GM12878 (cell line): ENCODE data around the gene NEB. TPM values are rescaled to one million over a fixed set of nuclear protein-coding genes. Genes with fewer than 3 reads are reported as not detected.

Experiments used
- ATAC-seq: fragments of 200-7000 bp; cut with Tn5 transposase; 3 replicates; pipeline ENCODE4 v1.9.1; 2020; ENCODE audit warnings: mild to moderate bottlenecking, moderate library complexity
- BruUV-seq: library from RNA; stranded (reverse); fragments of 400-500 nt; replicated peaks from 2 replicates; lab custom pipeline; 2021; lab: Mats Ljungman, UMichigan
- CTCF ChIA-PET: fragments of 300-600 bp; sonication (Branson Sonifier 250); formaldehyde crosslinking; extraction: SDS; loops from one replicate; lab custom pipeline; 2021; ENCODE audit warnings: inconsistent platforms; lab: Yijun Ruan, JAX
- POLR2A ChIA-PET: fragments of 350-600 bp; formaldehyde crosslinking; extraction: SDS; loops from one replicate; lab custom pipeline; 2021; ENCODE audit warnings: inconsistent platforms; lab: Charles Lee
- RAD21 ChIA-PET: fragments of 300-600 bp; sonication (Branson Sonifier 250); formaldehyde crosslinking; loops from one replicate; lab custom pipeline; 2023; ENCODE audit warnings: antibody characterized with exemption; ENCODE audit not compliant: unreplicated experiment; lab: Charles Lee
- SMC1A ChIA-PET: fragments of 300-600 bp; sonication (Branson Sonifier 250); formaldehyde crosslinking; loops from one replicate; lab custom pipeline; 2023; ENCODE audit not compliant: unreplicated experiment, uncharacterized antibody; lab: Charles Lee
- DNase-seq: peaks from one replicate; pipeline ENCODE4 v3.0.0-alpha.2; 2011; ENCODE audit warnings: low read depth, low spot score
- FAIRE-seq: peaks from 3 replicates; lab custom pipeline; 2011; peaks lifted over from hg19 to GRCh38; lab: Jason Lieb, UNC
- H2AFZ ChIP-seq: 2 replicates; pipeline ENCODE4 v1.6.0; 2011; ENCODE audit warnings: low read depth, low read length, control low read depth; ENCODE audit not compliant: control insufficient read depth
- H3K27ac ChIP-seq: 2 replicates; pipeline ENCODE4 v1.5.1; 2011; ENCODE audit warnings: control low read depth; ENCODE audit not compliant: control insufficient read depth, insufficient read depth
- H3K27me3 ChIP-seq, 2 experiments: replicated peaks in 1 of 2; 2 replicates each; pipeline versions ENCODE4 v1.6.0 to v1.6.1; 2011; ENCODE audit warnings: low read length in 1 of 2; ENCODE audit not compliant: control insufficient read depth in 2 of 2, insufficient read depth in 2 of 2
- H3K36me3 ChIP-seq, 2 experiments: 2 replicates each; pipeline ENCODE4 v1.5.1; 2011; ENCODE audit warnings: low read length in 1 of 2; ENCODE audit not compliant: control insufficient read depth in 2 of 2, insufficient read depth in 2 of 2
- H3K4me1 ChIP-seq: 2 replicates; pipeline ENCODE4 v1.6.1; 2011; ENCODE audit warnings: mild to moderate bottlenecking, low read length, moderate library complexity, mixed read lengths; ENCODE audit not compliant: control insufficient read depth, insufficient read depth
- H3K4me2 ChIP-seq: 2 replicates; pipeline ENCODE4 v1.6.0; 2011; ENCODE audit warnings: control low read depth; ENCODE audit not compliant: control insufficient read depth, insufficient read depth
- H3K4me3 ChIP-seq: fragments of 200-600 bp; sonication (generic); 2 replicates; pipeline ENCODE4 v1.5.1; 2016
- H3K79me2 ChIP-seq: 2 replicates; pipeline ENCODE4 v1.6.0; 2011; ENCODE audit warnings: low read length; ENCODE audit not compliant: control insufficient read depth, insufficient read depth
- H3K9ac ChIP-seq: 2 replicates; pipeline ENCODE4 v1.8.0; 2011; ENCODE audit warnings: low read length, control low read depth, mixed read lengths; ENCODE audit not compliant: control insufficient read depth, insufficient read depth
- H3K9me3 ChIP-seq: replicated peaks from 3 replicates; pipeline ENCODE4 v1.5.1; 2011; ENCODE audit warnings: mild to moderate bottlenecking, low read length; ENCODE audit not compliant: control insufficient read depth, insufficient read depth
- H4K20me1 ChIP-seq: 2 replicates; pipeline ENCODE4 v1.6.0; 2011; ENCODE audit not compliant: control insufficient read depth, insufficient read depth
- ATF7 ChIP-seq: fragments of 450-650 bp; IDR thresholded peaks from 2 replicates; pipeline ENCODE4 v1.6.1; 2016; ENCODE audit warnings: low read depth, mild to moderate bottlenecking
- NRF1 ChIP-seq: conservative IDR thresholded peaks from 2 replicates; pipeline ENCODE4 v1.6.1; 2011; ENCODE audit warnings: mild to moderate bottlenecking, low read depth, low read length, improper control_type of control experiment
- RAD51 ChIP-seq: fragments of 450-650 bp; IDR thresholded peaks from 2 replicates; pipeline ENCODE4 v1.6.1; 2016; ENCODE audit warnings: moderate library complexity, mild to moderate bottlenecking, inconsistent platforms
- SIN3A ChIP-seq: IDR thresholded peaks from 2 replicates; pipeline ENCODE4 v1.6.1; 2012; ENCODE audit warnings: low read depth, low read length, improper control_type of control experiment
- SREBF2 ChIP-seq: IDR thresholded peaks from 2 replicates; pipeline ENCODE4 v1.6.1; 2012; ENCODE audit warnings: mild to moderate bottlenecking, low read length
- STAT3 ChIP-seq: IDR thresholded peaks from 2 replicates; pipeline ENCODE4 v1.6.1; 2011; ENCODE audit warnings: low read depth, low read length, improper control_type of control experiment
- TCF3 ChIP-seq: IDR thresholded peaks from 2 replicates; pipeline ENCODE4 v1.6.1; 2012; ENCODE audit warnings: low read depth, mild to moderate bottlenecking, low read length, borderline replicate concordance; ENCODE audit not compliant: insufficient read depth
- ZBTB40 ChIP-seq: fragments of 450-650 bp; IDR thresholded peaks from 2 replicates; pipeline ENCODE4 v1.6.1; 2016; ENCODE audit warnings: mild to moderate bottlenecking, moderate library complexity, borderline replicate concordance
- ZNF592 ChIP-seq: fragments of 450-650 bp; IDR thresholded peaks from 2 replicates; pipeline ENCODE4 v1.6.1; 2017; ENCODE audit warnings: mild to moderate bottlenecking, moderate library complexity
- WGBS: methylation state at CpG from one replicate; pipeline ENCODE4 v1.1.6; 2016; ENCODE audit warnings: low lambda C conversion rate; ENCODE audit not compliant: insufficient replicate concordance, insufficient coverage; ENCODE audit errors: missing lambda C conversion rate; 5-methylcytosine and 5-hydroxymethylcytosine counted together
- in situ Hi-C: fragments of 300-500 bp; cut with MboI; formaldehyde crosslinking; loops from 9 replicates; pipeline ENCODE4 v1.14.3; 2018; ENCODE audit warnings: mixed read lengths
- intact Hi-C: fragments of 100-400 bp; cut with micrococcal nuclease; formaldehyde crosslinking; loops from one replicate; pipeline ENCODE4 v1.14.2; 2022; ENCODE audit not compliant: unreplicated experiment
- polyA plus RNA-seq, 11 experiments: library from polyadenylated mRNA; depleted of rRNA in 4 of 11; unstranded in 6 of 11; stranded (reverse) in 5 of 11; fragments of >200 nt; fragmentation: Nextera tagmentation in 4 of 11; fragmentation: Illumina TruSeq in 1 of 11; extraction: Ambion mirVana in 4 of 11; extraction: Trizol in 1 of 11; gene quantifications; 1 replicate in 1 of 11; 2 replicates in 10 of 11; pipeline versions ENCODE4 v1.2.1 to v1.2.3, GENCODE V29; 2011 to 2016; ENCODE audit warnings: inconsistent platforms in 2 of 11, missing spikeins in 2 of 11, low read depth in 1 of 11
- total RNA-seq, 4 experiments: library from RNA; depleted of rRNA in 3 of 4; stranded (reverse); fragments of >200 nt in 3 of 4; fragmentation: Illumina TruSeq in 1 of 4; extraction: Trizol in 1 of 4; gene quantifications; 2 replicates each; pipeline versions ENCODE4 v1.2.1 to v1.2.3, GENCODE V29; 2013 to 2021
- TF ChIP-seq, protein P1 (sequence below): fragments of 450-650 bp; conservative IDR thresholded peaks from 2 replicates; pipeline ENCODE4 v1.6.1; 2017; ENCODE audit warnings: mild to moderate bottlenecking, moderate library complexity

The NEB gene
- total and polyA plus RNA-seq, 10 of the 15 experiments (the other 5 are each of a cell fraction or from before 2014, with no cell fraction given), result 0.04 to 0.77 (median 0.12) TPM

- TF ChIP-seq ZNF592 (no peak), SREBF2 (no peak)
These were observed 6.4 kb downstream of the NEB start (continued) for GRCh38 chr2:151727593-151728552.

DNA sequence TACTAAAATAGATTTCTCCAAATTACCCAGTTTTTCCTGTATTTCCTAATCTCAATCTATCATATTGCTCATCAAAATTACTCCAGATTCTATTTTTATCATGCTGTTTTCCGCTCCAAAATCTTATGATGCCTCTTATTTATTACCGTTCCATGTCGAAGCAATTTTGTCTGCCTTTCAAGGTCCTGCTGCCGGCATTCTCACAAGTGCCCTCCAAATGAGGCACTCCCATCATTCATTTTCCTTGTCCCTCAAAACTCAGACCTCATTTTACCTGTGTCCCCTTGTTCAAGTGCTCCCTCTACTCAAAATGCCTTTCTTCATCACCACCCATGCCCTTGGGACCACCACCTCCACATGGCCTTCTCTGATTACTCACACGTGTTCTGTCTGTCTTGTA is 13.1 kb downstream of the NEB start:
- FAIRE-seq, result no peak
- H3K9ac ChIP-seq, result no peak overlapping the region
- H3K27ac ChIP-seq, result no peak overlapping the region
- DNase-seq, result no peak
- no peak overlapping the region for H3K4me3 ChIP-seq
- no peaks in the 10 kb centered on the region for H3K4me1 ChIP-seq
- no TSS peak for BruUV-seq
- H3K9me3 ChIP-seq, result no peaks in the 10 kb centered on the region; the same call in 2 of the 3 replicates
- POLR2A ChIA-PET, result no interaction called here
- RAD21 ChIA-PET, result no interaction called here
- H4K20me1 ChIP-seq, result no peaks in the 10 kb centered on the region
- no peaks in the 10 kb centered on the region for H3K27me3 ChIP-seq
- no peaks in the 10 kb centered on the region for H3K36me3 ChIP-seq
- H3K4me2 ChIP-seq, result no peak overlapping the region
- no peak for ATAC-seq
- SMC1A ChIA-PET, result no interaction called here
- CTCF ChIA-PET, result no interaction called here
- WGBS, result 60% methylated on average over 5 of the region's 5 CpGs
- in situ Hi-C loops, result no loop called here
- intact Hi-C loops, result no loop called here
- H3K79me2 ChIP-seq, result no peaks in the 10 kb centered on the region
- no peak overlapping the region for H2AFZ ChIP-seq
- TF ChIP-seq NRF1, result no peak
- no peak for TF ChIP-seq SIN3A
- TF ChIP-seq TCF3, result no peak
- TF ChIP-seq RAD51, result no peak
- TF ChIP-seq, protein P1, sequence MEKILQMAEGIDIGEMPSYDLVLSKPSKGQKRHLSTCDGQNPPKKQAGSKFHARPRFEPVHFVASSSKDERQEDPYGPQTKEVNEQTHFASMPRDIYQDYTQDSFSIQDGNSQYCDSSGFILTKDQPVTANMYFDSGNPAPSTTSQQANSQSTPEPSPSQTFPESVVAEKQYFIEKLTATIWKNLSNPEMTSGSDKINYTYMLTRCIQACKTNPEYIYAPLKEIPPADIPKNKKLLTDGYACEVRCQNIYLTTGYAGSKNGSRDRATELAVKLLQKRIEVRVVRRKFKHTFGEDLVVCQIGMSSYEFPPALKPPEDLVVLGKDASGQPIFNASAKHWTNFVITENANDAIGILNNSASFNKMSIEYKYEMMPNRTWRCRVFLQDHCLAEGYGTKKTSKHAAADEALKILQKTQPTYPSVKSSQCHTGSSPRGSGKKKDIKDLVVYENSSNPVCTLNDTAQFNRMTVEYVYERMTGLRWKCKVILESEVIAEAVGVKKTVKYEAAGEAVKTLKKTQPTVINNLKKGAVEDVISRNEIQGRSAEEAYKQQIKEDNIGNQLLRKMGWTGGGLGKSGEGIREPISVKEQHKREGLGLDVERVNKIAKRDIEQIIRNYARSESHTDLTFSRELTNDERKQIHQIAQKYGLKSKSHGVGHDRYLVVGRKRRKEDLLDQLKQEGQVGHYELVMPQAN, result no peak
- no peak for TF ChIP-seq ZBTB40
- no peak for TF ChIP-seq STAT3
- no peak for TF ChIP-seq ATF7
